ENCODE measurements around the gene QSOX1. TPM values are rescaled to one million over a fixed set of nuclear protein-coding genes. Genes with fewer than 3 reads are reported as not detected.

QSOX1 gene
- total RNA-seq, 2 donors from 2014 or later = 226 to 328 TPM

GRCh38 chr1:180182643-180183311 lies 28.1 kb downstream of the QSOX1 start:
- DNase-seq (no peak), ATAC-seq (no peak)
- intact Hi-C loops (cut with DNase I) = no loop called here

GRCh38 chr1:180183426-180183825 lies 28.8 kb downstream of the QSOX1 start:
- intact Hi-C loops (cut with DNase I) = no loop called here
- no peak for DNase-seq
- no peak for ATAC-seq

GRCh38 chr1:180184041-180184440 lies 29.4 kb downstream of the QSOX1 start:
- intact Hi-C loops (cut with DNase I) = no loop called here
- no peak for DNase-seq
- no peak for ATAC-seq

- DNase-seq = no peak
- intact Hi-C loops (cut with DNase I) = no loop called here
- ATAC-seq = no peak
These were observed 30.6 kb downstream of the QSOX1 start for GRCh38 chr1:180185281-180185680.

GRCh38 chr1:180185971-180186645 lies 31.4 kb downstream of the QSOX1 start:
- ATAC-seq = no peak
- intact Hi-C loops (cut with DNase I) = no loop called here

GRCh38 chr1:180186831-180187230 lies 32.2 kb downstream of the QSOX1 start:
- ATAC-seq (peak in 1 of 2 donors; percentile 12), DNase-seq (no peak)
- intact Hi-C loops (cut with DNase I) = no loop called here

More at GRCh38 chr1:180185971-180186645, 31.4 kb downstream of the QSOX1 start:
- no peak for DNase-seq

GRCh38 chr1:180187626-180188025 lies 33.0 kb downstream of the QSOX1 start:
- no peak for ATAC-seq

GRCh38 chr1:180188091-180188506 lies 33.4 kb downstream of the QSOX1 start:
- no peak for DNase-seq
- intact Hi-C loops (cut with DNase I) = no loop called here
- ATAC-seq = peak; percentile 48 to 60

More at GRCh38 chr1:180187626-180188025, 33.0 kb downstream of the QSOX1 start:
- intact Hi-C loops (cut with DNase I) = no loop called here
- DNase-seq = no peak

- ATAC-seq (no peak), DNase-seq (no peak)
These were observed 34.1 kb downstream of the QSOX1 start for GRCh38 chr1:180188684-180189175.

GRCh38 chr1:180190091-180190490 lies 35.4 kb downstream of the QSOX1 start:
- DNase-seq = no peak
- ATAC-seq = no peak
- intact Hi-C loops (cut with DNase I) = loop anchor here in 1 of 2 donors (5.0 kb wide), 1 partner anchor 227 kb away; no protein-coding TSS in a partner anchor

More at GRCh38 chr1:180188684-180189175, 34.1 kb downstream of the QSOX1 start:
- intact Hi-C loops (cut with DNase I) = no loop called here

- ATAC-seq (no peak), DNase-seq (no peak)
- intact Hi-C loops (cut with DNase I) = loop anchor here in 1 of 2 donors (5.0 kb wide), 1 partner anchor 225 kb away; no protein-coding TSS in a partner anchor
These were observed 37.5 kb downstream of the QSOX1 start for GRCh38 chr1:180192172-180192571.

GRCh38 chr1:180193141-180194047 lies 38.7 kb downstream of the QSOX1 start:
- ATAC-seq = no peak
- intact Hi-C loops (cut with DNase I) = loop anchor here in 1 of 2 donors (5.0 kb wide), 1 partner anchor 224 kb away; no protein-coding TSS in a partner anchor
- DNase-seq = no peak

- no peak for DNase-seq
- intact Hi-C loops (cut with DNase I) = loop anchor here in 1 of 2 donors (5.0 kb wide), 1 partner anchor 223 kb away; no protein-coding TSS in a partner anchor
- no peak for ATAC-seq
These were observed 39.4 kb downstream of the QSOX1 start for GRCh38 chr1:180194048-180194425.

- ATAC-seq (no peak), DNase-seq (no peak)
- intact Hi-C loops (cut with DNase I) = loop anchor here in 1 of 2 donors (5.0 kb wide), 1 partner anchor 223 kb away; no protein-coding TSS in a partner anchor
These were observed 40.0 kb downstream of the QSOX1 start for GRCh38 chr1:180194546-180195207.

- DNase-seq (no peak), ATAC-seq (no peak)
- intact Hi-C loops (cut with DNase I) = no loop called here
These were observed 40.7 kb downstream of the QSOX1 start for GRCh38 chr1:180195401-180195800.

- DNase-seq = no peak
- ATAC-seq = no peak
- intact Hi-C loops (cut with DNase I) = no loop called here
These were observed 41.2 kb downstream of the QSOX1 start for GRCh38 chr1:180195916-180196315.

GRCh38 chr1:180196436-180197003 lies 41.9 kb downstream of the QSOX1 start:
- ATAC-seq (no peak), DNase-seq (no peak)
- intact Hi-C loops (cut with DNase I) = no loop called here

GRCh38 chr1:180197231-180197630 lies 42.6 kb downstream of the QSOX1 start:
- ATAC-seq (no peak), DNase-seq (no peak)
- intact Hi-C loops (cut with DNase I) = no loop called here
